GM21447 (cell line): ENCODE data around the gene ITK.

Experiments used
- ATAC-seq: cut with Tn5 transposase; IDR thresholded peaks from one replicate; pipeline ENCODE4 v1.9.1; 2021; ENCODE audit not compliant: unreplicated experiment

The ITK gene

GRCh38 chr5:157245476-157245875, 64.8 kb downstream of the ITK start:
- no peak for ATAC-seq

DNA sequence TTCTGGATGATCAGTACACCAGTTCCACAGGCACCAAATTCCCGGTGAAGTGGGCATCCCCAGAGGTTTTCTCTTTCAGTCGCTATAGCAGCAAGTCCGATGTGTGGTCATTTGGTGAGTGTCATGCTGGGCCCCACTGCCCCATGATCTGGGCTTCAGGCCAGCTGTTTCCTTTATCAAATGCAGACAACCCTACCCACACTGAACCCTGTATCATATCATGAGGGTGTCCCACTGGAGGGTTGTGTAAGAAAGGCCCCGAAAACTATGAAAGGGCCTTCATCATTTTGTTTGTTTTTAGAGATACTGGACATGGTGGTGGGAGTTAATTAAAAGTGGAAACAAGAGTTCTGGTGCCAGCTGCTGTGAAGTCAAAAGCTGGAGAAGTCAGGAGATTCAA, 65.2 kb downstream of the ITK start:
- no peak for ATAC-seq

DNA sequence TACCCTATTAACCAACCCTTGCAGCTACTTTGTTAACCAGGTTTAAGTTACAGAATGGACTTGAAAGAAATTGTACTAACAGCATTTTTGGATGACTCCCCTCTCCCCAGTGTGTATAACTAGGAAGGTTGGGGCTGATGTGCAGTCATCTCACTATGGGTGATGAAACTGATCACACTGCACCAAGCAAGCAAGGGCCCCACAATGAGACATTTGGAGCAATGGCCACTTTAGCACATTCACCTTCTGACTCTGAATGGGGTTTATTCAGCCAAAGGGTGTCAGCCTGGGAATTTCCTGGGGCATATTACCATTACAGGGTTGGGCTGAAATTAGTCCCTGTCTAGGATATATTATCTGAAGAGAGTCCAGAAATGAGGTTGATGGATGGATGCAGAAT, 66.6 kb downstream of the ITK start:
- ATAC-seq, result no peak

GRCh38 chr5:157248821-157249470, 68.3 kb downstream of the ITK start:
- no peak for ATAC-seq

GRCh38 chr5:157252711-157253465, 72.2 kb downstream of the ITK start:
- peak; percentile 94 for ATAC-seq

GRCh38 chr5:157253547-157253946, 72.9 kb downstream of the ITK start:
- ATAC-seq, result peak; percentile 49

DNA sequence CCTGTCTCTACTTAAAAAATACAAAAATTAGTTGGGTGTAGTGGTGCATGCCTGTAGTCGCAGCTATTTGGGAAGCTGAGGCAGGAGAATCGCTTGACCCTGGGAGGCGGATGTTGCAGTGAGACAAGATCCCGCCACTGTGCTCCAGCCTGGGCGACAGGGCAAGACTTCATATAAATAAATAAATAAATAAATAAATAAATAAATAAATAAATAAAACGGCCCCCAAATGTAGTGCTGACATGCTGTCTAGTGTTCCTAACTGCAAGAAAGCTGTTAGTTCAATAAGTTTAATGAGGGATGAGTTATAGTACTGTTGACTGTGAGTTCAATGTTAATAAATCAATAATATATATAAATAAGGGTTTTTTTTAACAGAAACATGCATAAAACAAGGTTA, 77.8 kb downstream of the ITK start:
- ATAC-seq, result no peak

DNA sequence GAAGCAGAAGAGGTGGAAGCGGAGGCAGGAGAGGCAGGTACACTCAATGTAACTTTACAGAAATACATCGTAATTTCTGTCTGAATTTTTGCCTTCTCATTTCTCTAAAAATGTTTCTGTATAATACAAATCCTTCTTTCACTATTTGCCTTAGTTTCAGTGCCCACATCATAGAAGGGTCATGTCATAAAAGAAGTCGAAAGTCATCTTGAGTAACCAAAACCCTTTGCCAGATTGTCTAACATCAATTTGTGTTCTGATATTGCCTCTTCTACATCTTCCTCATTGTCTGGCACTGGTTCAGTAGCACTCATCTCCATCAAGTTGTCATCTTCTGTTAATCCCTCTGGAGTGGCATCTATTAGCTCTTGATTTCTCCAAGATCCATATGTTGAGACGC, 79.1 kb downstream of the ITK start:
- ATAC-seq, result no peak

DNA sequence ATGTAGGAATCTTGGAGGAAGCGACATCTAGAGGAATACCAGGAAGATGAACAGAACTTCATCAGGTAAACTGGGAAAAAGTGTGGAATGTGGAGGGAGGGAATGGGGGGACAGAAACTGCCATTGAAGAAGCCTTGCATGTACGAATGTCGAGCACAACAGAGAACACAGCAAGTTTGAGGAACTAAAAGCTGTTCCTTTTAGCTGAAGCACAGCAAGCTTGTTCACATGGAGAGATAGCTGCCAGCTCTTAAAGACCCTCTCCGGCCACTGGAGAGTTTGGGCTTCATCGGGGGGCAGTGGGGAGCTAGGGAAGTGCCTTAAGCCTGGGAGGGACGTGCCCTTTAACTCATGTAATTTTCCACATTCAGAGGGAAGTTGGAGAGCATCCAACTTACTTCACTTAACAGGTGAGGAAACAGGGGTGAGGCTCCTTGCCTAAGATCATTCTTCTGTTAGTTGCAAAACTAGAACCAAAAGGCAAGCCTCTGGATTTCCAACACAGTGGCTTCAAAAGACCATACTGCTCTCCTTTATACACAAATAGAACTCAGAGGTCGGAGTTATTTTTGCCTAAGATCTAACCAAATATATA, 83.0 kb downstream of the ITK start:
- ATAC-seq, result no peak

GRCh38 chr5:157265714-157266285, 85.2 kb downstream of the ITK start, which contains the start of gene CYFIP2:
Gene CYFIP2, plus strand, starts transcription at chr5:157266123. Its CDS starts 19,239 bp downstream, at chr5:157285362.
- peak; percentile 79 for ATAC-seq

- ATAC-seq, result peak; percentile 48
These were observed 85.8 kb downstream of the ITK start for GRCh38 chr5:157266286-157267007.

- ATAC-seq, result no peak
These were observed 86.4 kb downstream of the ITK start for GRCh38 chr5:157267025-157267424.

GRCh38 chr5:157267761-157268480, 87.3 kb downstream of the ITK start:
- ATAC-seq, result no peak

- ATAC-seq, result no peak
These were observed 88.6 kb downstream of the ITK start for GRCh38 chr5:157269165-157269671.

DNA sequence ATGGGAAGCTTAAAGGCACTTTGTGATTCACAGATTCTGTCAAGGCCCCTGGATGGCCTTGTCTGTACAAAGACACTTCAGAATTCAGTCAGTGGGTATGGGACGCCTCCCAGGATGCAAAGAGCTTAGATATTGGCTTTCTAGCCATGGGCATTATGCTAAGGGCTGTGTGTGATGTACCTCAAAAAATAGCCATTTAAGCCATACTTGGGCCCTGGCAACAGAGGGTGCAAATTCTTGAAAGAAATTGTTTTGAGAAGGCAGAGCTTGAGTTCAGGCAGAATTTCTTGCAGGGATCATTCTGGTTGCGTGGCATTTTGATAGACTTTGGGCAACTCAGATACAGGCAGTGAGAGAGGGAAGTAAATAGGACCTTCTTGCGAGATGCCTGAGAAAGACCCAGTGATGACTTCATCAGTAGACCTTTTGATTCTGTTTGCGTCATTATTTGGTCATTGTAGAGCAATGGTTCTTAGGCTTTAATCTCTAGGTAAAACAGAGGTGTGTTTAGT, 89.2 kb downstream of the ITK start:
- ATAC-seq, result no peak

- no peak for ATAC-seq
These were observed 90.1 kb downstream of the ITK start for GRCh38 chr5:157270771-157271170.

DNA sequence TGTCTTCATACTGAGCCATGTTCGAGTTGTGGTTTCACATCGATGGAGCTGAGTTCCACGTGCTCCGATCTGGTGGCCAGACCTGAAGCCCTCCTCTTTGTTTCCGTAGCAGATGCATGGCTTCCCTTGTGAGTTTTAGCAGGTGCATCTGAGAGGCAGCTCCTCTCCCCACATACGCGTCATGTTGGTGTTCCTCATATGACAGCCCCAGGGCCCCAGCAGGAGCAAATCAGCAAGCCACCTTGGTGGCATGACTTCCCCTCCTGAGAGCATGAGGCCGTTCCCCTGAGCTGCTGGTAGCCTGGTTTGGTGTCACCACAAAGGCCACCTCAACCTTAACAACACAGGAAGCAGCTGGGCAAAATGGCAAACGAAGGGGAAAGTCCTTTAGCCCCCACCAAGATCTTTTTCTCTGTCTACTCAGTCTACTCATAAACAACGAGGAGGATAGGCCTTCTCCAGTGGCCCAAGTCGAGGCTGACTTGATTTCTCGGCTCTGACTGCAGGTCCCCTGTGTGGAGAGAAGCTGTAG, 91.2 kb downstream of the ITK start:
- peak; percentile 80 for ATAC-seq

- ATAC-seq, result peak; percentile 53
These were observed 92.5 kb downstream of the ITK start for GRCh38 chr5:157273131-157273556.

GRCh38 chr5:157275403-157275802, 94.8 kb downstream of the ITK start:
- ATAC-seq, result no peak
